ENCODE measurements around the gene EPHB4. TPM values are rescaled to one million over a fixed set of nuclear protein-coding genes. Genes with fewer than 3 reads are reported as not detected.

The EPHB4 gene
- total RNA-seq, 1 experiment from 2014 or later: 104 TPM

DNA sequence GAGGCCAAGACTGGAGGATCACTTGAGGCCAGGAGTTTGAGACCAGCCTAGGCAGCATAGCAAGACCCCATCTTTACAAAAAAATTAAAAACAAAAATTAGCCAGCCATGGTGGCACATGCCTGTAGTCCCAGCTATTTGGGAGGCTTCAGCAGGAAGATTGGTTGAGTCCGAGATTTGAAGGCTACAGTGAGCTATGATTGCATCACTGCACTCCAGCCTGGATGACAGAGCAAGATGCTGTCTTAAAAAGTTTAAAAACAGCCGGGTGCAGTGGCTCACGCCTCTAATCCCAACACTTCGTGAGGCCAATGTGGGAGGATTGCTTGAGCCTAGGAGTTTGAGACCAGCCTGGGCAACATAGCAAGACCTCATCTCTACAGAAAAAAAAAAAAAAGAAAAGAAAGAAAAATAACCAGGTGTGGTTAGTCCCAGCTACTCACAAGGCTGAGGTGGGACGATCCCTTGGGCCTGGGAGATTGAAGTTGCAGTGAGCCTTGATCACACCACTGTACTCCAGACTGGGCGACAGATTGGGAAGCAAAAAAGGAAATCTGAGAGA lies 49.2 kb downstream of the EPHB4 start:
- CTCF ChIA-PET: no interaction called here
- Histone ChIP-seq H3K9ac (ENCODE audit: low read length) (no peak overlapping the region), H3K4me2 (ENCODE audit: low read length) (no peak overlapping the region), H3K4me3 (ENCODE audit: low read length) (no peak overlapping the region), H3K9me3 (ENCODE audit: low read length) (no peaks in the 10 kb centered on the region), H4K20me1 (ENCODE audit: low read length) (no peaks in the 10 kb centered on the region), H3K4me1 (ENCODE audit: insufficient read depth, low read length) (no peaks in the 10 kb centered on the region), H3K79me2 (ENCODE audit: low read length) (no peaks in the 10 kb centered on the region), H3K27ac (ENCODE audit: low read length) (no peak overlapping the region), H3F3A (ENCODE audit: low read length, unreplicated experiment) (no peaks in the 10 kb centered on the region), H3K9me2 (replicated peaks; ENCODE audit: low read length) (no peaks in the 10 kb centered on the region), H3K27me3 (ENCODE audit: low read length) (no peaks in the 10 kb centered on the region), H3K36me3 (ENCODE audit: low read depth, low read length) (no peaks in the 10 kb centered on the region), H2AFZ (ENCODE audit: low read length) (no peak overlapping the region)
- POLR2A ChIA-PET (ENCODE audit: unreplicated experiment): interaction anchor here (0.6 kb wide), 3 partner anchors 74 to 1228 kb away, joined by 3 to 19 read pairs (median 5); partner anchors contain the start of gene SLC12A9
- no peak for ATAC-seq
- DNase-seq: no peak
- intact Hi-C loops (cut with micrococcal nuclease): no loop called here
- BruUV-seq (replicated peaks): no TSS peak
- TF ChIP-seq EZH2 (IDR thresholded peaks at IDR 0.05; ENCODE audit: low read length, unreplicated experiment) (no peak), CTCF (conservative IDR thresholded peaks at IDR 0.05; ENCODE audit: low read depth, low read length) (no peak), EZH2phosphoT487 (IDR thresholded peaks at IDR 0.05; ENCODE audit: borderline replicate concordance, low read length) (no peak)

GRCh38 chr7:100773491-100773890 lies 53.8 kb downstream of the EPHB4 start:
- intact Hi-C loops (cut with micrococcal nuclease): no loop called here
- H3K4me1 ChIP-seq (ENCODE audit: insufficient read depth, low read length): no peaks in the 10 kb centered on the region
- H3K27me3 ChIP-seq (ENCODE audit: low read length): no peaks in the 10 kb centered on the region
- DNase-seq (no peak), ATAC-seq (no peak)
- TF ChIP-seq EZH2 (IDR thresholded peaks at IDR 0.05; ENCODE audit: low read length, unreplicated experiment) (no peak), EZH2phosphoT487 (IDR thresholded peaks at IDR 0.05; ENCODE audit: borderline replicate concordance, low read length) (no peak), CTCF (conservative IDR thresholded peaks at IDR 0.05; ENCODE audit: low read depth, low read length) (no peak)
- H3K9me3 ChIP-seq (ENCODE audit: low read length): no peaks in the 10 kb centered on the region
- no peak overlapping the region for H3K9ac ChIP-seq (ENCODE audit: low read length)
- no peaks in the 10 kb centered on the region for H3F3A ChIP-seq (ENCODE audit: low read length, unreplicated experiment)
- H3K36me3 ChIP-seq (ENCODE audit: low read depth, low read length): no peaks in the 10 kb centered on the region
- no peaks in the 10 kb centered on the region for H4K20me1 ChIP-seq (ENCODE audit: low read length)
- no peak overlapping the region for H3K27ac ChIP-seq (ENCODE audit: low read length)
- no peak overlapping the region for H3K4me3 ChIP-seq (ENCODE audit: low read length)
- POLR2A ChIA-PET (ENCODE audit: unreplicated experiment): no interaction called here
- BruUV-seq (replicated peaks): no TSS peak
- H2AFZ ChIP-seq (ENCODE audit: low read length): no peak overlapping the region
- H3K9me2 ChIP-seq (replicated peaks; ENCODE audit: low read length): no peaks in the 10 kb centered on the region
- H3K79me2 ChIP-seq (ENCODE audit: low read length): no peaks in the 10 kb centered on the region
- no peak overlapping the region for H3K4me2 ChIP-seq (ENCODE audit: low read length)
- CTCF ChIA-PET: no interaction called here

- Histone ChIP-seq H3K79me2 (ENCODE audit: low read length) (no peaks in the 10 kb centered on the region), H3K9me2 (replicated peaks; ENCODE audit: low read length) (no peaks in the 10 kb centered on the region), H3K27ac (ENCODE audit: low read length) (no peak overlapping the region), H3K9me3 (ENCODE audit: low read length) (no peaks in the 10 kb centered on the region), H3K4me2 (ENCODE audit: low read length) (no peak overlapping the region), H3K9ac (ENCODE audit: low read length) (no peak overlapping the region), H3K4me1 (ENCODE audit: insufficient read depth, low read length) (no peaks in the 10 kb centered on the region), H3K27me3 (ENCODE audit: low read length) (no peaks in the 10 kb centered on the region), H4K20me1 (ENCODE audit: low read length) (no peaks in the 10 kb centered on the region), H3K36me3 (ENCODE audit: low read depth, low read length) (no peaks in the 10 kb centered on the region), H3F3A (ENCODE audit: low read length, unreplicated experiment) (no peaks in the 10 kb centered on the region), H2AFZ (ENCODE audit: low read length) (no peak overlapping the region), H3K4me3 (ENCODE audit: low read length) (no peak overlapping the region)
- ChIA-PET POLR2A (ENCODE audit: unreplicated experiment) (no interaction called here), CTCF (interaction anchor here (0.6 kb wide), 1 partner anchor 27 kb away, joined by 3 read pairs; no protein-coding TSS in a partner anchor)
- DNase-seq (no peak), ATAC-seq (no peak)
- intact Hi-C loops (cut with micrococcal nuclease): no loop called here
- no peak for TF ChIP-seq EZH2phosphoT487 (IDR thresholded peaks at IDR 0.05; ENCODE audit: borderline replicate concordance, low read length)
- TF ChIP-seq EZH2 (IDR thresholded peaks at IDR 0.05; ENCODE audit: low read length, unreplicated experiment): no peak
- TF ChIP-seq CTCF (conservative IDR thresholded peaks at IDR 0.05; ENCODE audit: low read depth, low read length): no peak
- BruUV-seq (replicated peaks): no TSS peak
These were observed 58.5 kb downstream of the EPHB4 start for GRCh38 chr7:100768784-100769183.

Measured in PC-3 (cell line).